Activated CD4-positive, alpha-beta T cell treated with anti-CD3 and anti-CD28 coated beads, Interleukin-10, Interleukin-2, amounts not matched to agents 100 ng/mL and 50 ng/mL, durations not matched to agents 16 hours and 8 hours (primary cell): ENCODE data around the gene MELTF.
"Not testable (repeated sequence)": the region's sequence is repeated elsewhere in the genome, so short reads cannot be mapped to it uniquely, and the experiment has no call there.

Experiments used
- DNase-seq: peaks from one replicate; pipeline ENCODE4 v3.0.0-alpha.2; 2020

MELTF gene

GRCh38 chr3:197029511-197030167 lies at the start of gene MELTF:
TSS of gene MELTF (minus strand) at chr3:197029817. CDS start at chr3:197029702, 115 bp downstream.
- peak; percentile 74 for DNase-seq

- no peak for DNase-seq
These were observed 46.8 kb upstream of the MELTF start for GRCh38 chr3:197076415-197076814.

- no peak for DNase-seq
These were observed 38.5 kb upstream of the MELTF start for GRCh38 chr3:197068077-197068476.

GRCh38 chr3:197064771-197065170 lies 35.2 kb upstream of the MELTF start:
- no peak for DNase-seq

GRCh38 chr3:197062446-197062845 lies 32.8 kb upstream of the MELTF start:
- DNase-seq: no peak

GRCh38 chr3:197051637-197052036 lies 22.0 kb upstream of the MELTF start:
- not testable (repeated sequence) for DNase-seq

GRCh38 chr3:197050511-197050910 lies 20.9 kb upstream of the MELTF start:
- DNase-seq: peak; percentile 24

- no peak for DNase-seq
These were observed 12.9 kb upstream of the MELTF start for GRCh38 chr3:197042539-197042938.

- no peak for DNase-seq
These were observed 12.4 kb upstream of the MELTF start for GRCh38 chr3:197041875-197042488.

- no peak for DNase-seq
These were observed 11.0 kb upstream of the MELTF start for GRCh38 chr3:197040658-197041057.

GRCh38 chr3:197038679-197039462 lies 9.3 kb upstream of the MELTF start:
- DNase-seq: no peak

- DNase-seq: no peak
These were observed 6.0 kb upstream of the MELTF start for GRCh38 chr3:197035577-197035976.

GRCh38 chr3:197034778-197035177 lies 5.2 kb upstream of the MELTF start:
- DNase-seq: not testable (repeated sequence)

GRCh38 chr3:197033764-197034163 lies 4.1 kb upstream of the MELTF start:
- not testable (repeated sequence) for DNase-seq

GRCh38 chr3:197031315-197032285 lies 2.0 kb upstream of the MELTF start:
- peak; percentile 85 for DNase-seq

- no peak for DNase-seq
These were observed 1.0 kb upstream of the MELTF start for GRCh38 chr3:197030379-197031314.

GRCh38 chr3:197028728-197029510 lies 698 bp downstream of the MELTF start:
- peak; percentile 19 for DNase-seq

GRCh38 chr3:197027896-197028727 lies 1.5 kb downstream of the MELTF start:
- no peak for DNase-seq

- DNase-seq: no peak
These were observed 2.3 kb downstream of the MELTF start for GRCh38 chr3:197027151-197027895.
